Colonic mucosa (tissue), 4 donors: ENCODE data around the gene CBX5. TPM values are rescaled to one million over a fixed set of nuclear protein-coding genes. Genes with fewer than 3 reads are reported as not detected.
A peak's percentile ranks its signal among the peaks of the same experiment; 100 is the strongest.

ENCODE experiments used
- DNase-seq: peaks from one replicate; pipeline ENCODE4 v3.0.0-alpha.2; 2020
- H3K27ac ChIP-seq: fragments of 200-600 bp; one replicate; pipeline ENCODE4 v1.8.0; 2021
- H3K27me3 ChIP-seq: fragments of 200-600 bp; one replicate; pipeline ENCODE4 v1.8.0; 2021
- H3K36me3 ChIP-seq: fragments of 200-600 bp; one replicate; pipeline ENCODE4 v1.8.0; 2021
- H3K4me1 ChIP-seq: fragments of 200-600 bp; one replicate; pipeline ENCODE4 v1.8.0; 2021; ENCODE audit warnings: mild to moderate bottlenecking
- H3K4me3 ChIP-seq: fragments of 200-600 bp; one replicate; pipeline ENCODE4 v1.8.0; 2021
- H3K9ac ChIP-seq, 2 donors: one replicate each; pipeline ENCODE4 v1.7.0; 2013; ENCODE audit warnings: control low read depth in 2 of 2, low read depth in 2 of 2, low read length in 2 of 2
- H3K9me3 ChIP-seq: fragments of 200-600 bp; one replicate; pipeline ENCODE4 v1.8.0; 2021
- CTCF ChIP-seq: fragments of 200-600 bp; IDR thresholded peaks from one replicate; pipeline ENCODE4 v1.8.0; 2022; ENCODE audit warnings: antibody characterized with exemption, mild to moderate bottlenecking
- intact Hi-C: fragments of 100-400 bp; cut with DNase I; formaldehyde crosslinking; loops from one replicate; pipeline ENCODE4 v1.14.1; 2022
- total RNA-seq, 2 donors: library from RNA; stranded (reverse); fragmentation: NEBNext Ultra II Directional in 1 of 2; extraction: Animal tissue kit (Norgen Biotek cat#: 25700) in 1 of 2; gene quantifications; one replicate each; pipeline ENCODE4 v1.2.1, GENCODE V29; 2021
- donor health status: healthy.
- donor health status: DM: no; HTN: no; CAD: no.
- donor health status: DM: no; HTN: no; CAD: no.

Gene CBX5
- total RNA-seq, 2 donors from 2014 or later, result 49.3 to 77.5 TPM

DNA sequence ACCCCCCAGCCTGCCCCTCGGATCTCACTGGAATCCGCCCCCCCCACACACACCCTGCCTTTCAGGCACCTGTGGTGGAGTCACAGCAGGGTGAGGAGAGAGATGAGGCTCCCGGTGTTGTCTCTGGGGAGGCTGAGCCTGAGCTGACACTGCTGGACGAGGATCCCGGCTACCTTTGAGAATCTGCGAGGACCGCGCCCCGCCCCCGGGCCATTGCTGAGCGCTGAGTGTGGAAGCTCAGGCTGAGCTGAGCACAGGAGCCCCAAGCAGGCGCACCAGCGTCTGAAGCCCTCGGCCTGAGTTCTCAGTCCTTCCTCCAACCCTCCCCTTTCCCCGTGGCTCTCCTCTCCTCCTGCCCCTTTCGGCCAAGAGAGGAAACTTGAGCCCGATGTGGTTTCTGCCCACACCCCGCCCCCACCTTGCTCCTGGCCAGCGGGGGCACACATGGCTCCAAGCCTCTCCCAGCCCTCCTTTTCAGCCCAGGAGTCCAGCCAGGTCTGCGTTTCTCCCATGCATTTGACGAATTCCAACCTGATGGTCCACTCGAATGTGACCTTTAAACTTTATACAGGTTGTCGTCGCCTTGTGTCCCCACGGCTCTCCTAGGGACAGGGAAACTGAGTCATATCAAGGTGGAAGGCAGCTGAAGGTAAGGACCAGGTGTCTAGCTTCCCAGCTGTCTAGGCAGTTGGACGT, 21.0 kb upstream of the CBX5 start, which contains the start of gene NFE2:
Gene NFE2, minus strand, starts transcription at position 284 of the 696 bp plus-strand sequence. CDS start 5,767 bp downstream, outside the sequence.
- no peak within 1 kb of the TSS for H3K9ac ChIP-seq
- peak within 1 kb of the TSS; percentile 15 for H3K4me3 ChIP-seq
- H3K27me3 ChIP-seq, result peaks cover 11% of the 10 kb centered on the region
- no peaks in the 10 kb centered on the region for H3K36me3 ChIP-seq
- H3K4me1 ChIP-seq, result no peaks in the 10 kb centered on the region
- H3K27ac ChIP-seq, result no peak within 1 kb of the TSS
- no peaks in the 10 kb centered on the region for H3K9me3 ChIP-seq
- intact Hi-C loops, result no loop called here
- TF ChIP-seq CTCF, result no peak
- DNase-seq, result peak; percentile 39

DNA sequence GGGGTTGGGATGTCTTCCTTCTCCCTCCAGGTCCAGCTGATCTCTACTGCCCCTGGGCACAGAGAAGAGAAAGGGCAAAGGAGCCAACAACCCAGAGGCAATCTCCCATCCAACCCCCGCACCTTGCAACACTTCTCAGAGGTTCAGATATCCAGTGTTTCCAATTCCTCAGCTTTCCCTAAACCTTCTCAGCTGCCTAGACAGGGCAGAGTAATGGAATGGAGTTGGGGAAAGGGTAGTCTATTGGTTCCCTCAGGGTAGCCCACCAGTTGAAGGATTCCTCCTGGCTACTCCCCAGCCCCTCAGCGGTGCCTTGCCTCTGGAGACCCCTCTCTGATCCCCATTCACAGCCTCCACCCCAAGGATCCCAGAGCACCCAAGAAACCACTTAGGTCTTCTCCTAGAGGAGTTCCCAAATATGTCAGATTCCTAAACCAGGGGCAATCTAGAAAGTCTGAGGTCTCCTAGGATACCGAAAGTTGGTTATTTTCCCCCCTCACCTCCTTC, 20.4 kb upstream of the CBX5 start:
- Histone ChIP-seq H3K27ac (no peak overlapping the region), H3K36me3 (no peaks in the 10 kb centered on the region), H3K4me3 (peak overlapping the region; percentile 15), H3K9ac (no peak overlapping the region), H3K9me3 (no peaks in the 10 kb centered on the region), H3K27me3 (peaks cover 11% of the 10 kb centered on the region), H3K4me1 (no peaks in the 10 kb centered on the region)
- no peak for TF ChIP-seq CTCF
- intact Hi-C loops, result no loop called here
- no peak for DNase-seq

- no peak for DNase-seq
- intact Hi-C loops, result no loop called here
- Histone ChIP-seq H3K36me3 (no peaks in the 10 kb centered on the region), H3K27me3 (peaks cover 11% of the 10 kb centered on the region), H3K4me3 (no peak overlapping the region), H3K9ac (no peak overlapping the region), H3K27ac (no peak overlapping the region), H3K9me3 (no peaks in the 10 kb centered on the region), H3K4me1 (no peaks in the 10 kb centered on the region)
- TF ChIP-seq CTCF, result no peak
These were observed 19.7 kb upstream of the CBX5 start for GRCh38 chr12:54299515-54300224.

DNA sequence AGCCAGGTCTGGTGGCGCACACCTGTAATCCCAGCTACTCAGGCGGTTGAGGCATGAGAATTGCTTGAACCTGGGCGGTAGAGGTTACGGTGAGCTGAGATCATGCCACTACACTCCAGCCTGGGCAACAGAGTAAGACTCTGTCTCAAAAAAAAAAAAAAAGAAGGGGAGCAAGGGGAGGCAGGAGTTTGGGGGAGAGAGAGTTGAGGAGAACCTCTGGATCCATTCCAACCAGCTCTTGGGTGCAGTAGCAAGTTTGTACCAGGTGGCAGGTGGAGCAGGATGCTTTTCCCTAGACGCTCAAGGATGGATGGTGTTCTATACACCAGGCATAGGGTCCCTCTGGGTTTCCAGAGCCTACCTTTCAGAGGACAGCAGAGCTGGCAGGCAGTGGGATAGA, 19.0 kb upstream of the CBX5 start:
- Histone ChIP-seq H3K9me3 (no peaks in the 10 kb centered on the region), H3K4me1 (no peaks in the 10 kb centered on the region), H3K27me3 (peaks cover 11% of the 10 kb centered on the region), H3K36me3 (no peaks in the 10 kb centered on the region), H3K9ac (no peak overlapping the region), H3K4me3 (no peak overlapping the region), H3K27ac (no peak overlapping the region)
- TF ChIP-seq CTCF, result no peak
- DNase-seq, result no peak
- intact Hi-C loops, result no loop called here

DNA sequence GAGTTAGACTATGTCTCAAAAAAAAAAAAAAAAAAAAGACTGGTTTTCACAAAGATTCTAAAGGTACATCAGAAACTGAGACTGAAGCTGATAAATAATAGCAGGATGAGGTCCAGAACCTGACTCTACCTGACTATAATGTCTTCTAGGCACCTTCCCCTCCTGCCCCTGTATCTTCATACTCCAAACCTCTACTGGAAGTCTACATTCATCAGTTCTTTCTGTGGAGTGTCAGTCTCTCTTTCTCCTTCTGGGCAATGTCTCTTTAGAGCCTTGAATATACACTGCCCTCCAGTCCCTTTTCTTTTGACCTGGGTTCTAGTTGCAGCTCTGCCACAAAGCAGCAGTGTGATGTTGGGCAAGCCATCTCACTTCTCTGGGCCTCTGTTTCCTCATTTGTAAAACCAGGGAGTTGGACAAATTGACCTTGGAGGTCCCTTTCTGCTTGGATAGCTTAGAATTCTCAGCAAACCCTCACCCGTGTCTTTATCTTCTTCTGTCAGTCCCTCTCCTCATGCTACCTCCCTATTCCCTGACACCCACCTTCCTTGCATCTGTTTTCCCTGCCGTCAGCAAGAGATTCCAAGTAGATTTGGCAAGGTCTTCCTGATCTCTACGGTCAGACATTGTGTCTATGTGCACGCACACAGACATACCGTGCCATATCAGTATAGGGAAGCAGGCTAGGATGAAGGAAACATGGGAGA, 16.6 kb upstream of the CBX5 start:
- Histone ChIP-seq H3K36me3 (no peaks in the 10 kb centered on the region), H3K4me3 (no peak overlapping the region), H3K27ac (no peak overlapping the region), H3K27me3 (peaks cover 11% of the 10 kb centered on the region), H3K9ac (no peak overlapping the region), H3K4me1 (no peaks in the 10 kb centered on the region), H3K9me3 (no peaks in the 10 kb centered on the region)
- no peak for DNase-seq
- no peak for TF ChIP-seq CTCF
- intact Hi-C loops, result no loop called here
